ENCODE results near the gene TRAF3.
"Not testable (repeated sequence)": the region's sequence is repeated elsewhere in the genome, so short reads cannot be mapped to it uniquely, and the experiment has no call there.

The TRAF3 gene

GRCh38 chr14:102892651-102893050 lies 115.4 kb downstream of the TRAF3 start:
- no peak for TF ChIP-seq EZH2 (IDR thresholded peaks at IDR 0.05; ENCODE audit: borderline replicate concordance, low read depth, low read length, severe bottlenecking)
- no peak for TF ChIP-seq CTCF (IDR thresholded peaks at IDR 0.05; ENCODE audit: borderline replicate concordance, extremely low read depth, low read length, poor library complexity, severe bottlenecking)
- DNase-seq = no peak
- H3K79me2 ChIP-seq (ENCODE audit: insufficient read depth, low read length) = no peaks in the 10 kb centered on the region
- no peak overlapping the region for H2AFZ ChIP-seq (ENCODE audit: low read depth, low read length)
- H3K4me3 ChIP-seq (ENCODE audit: low read depth in 1 of 2, low read length in 2 of 2) = no peak overlapping the region
- H3K27ac ChIP-seq (ENCODE audit: low read length) = no peak overlapping the region
- H4K20me1 ChIP-seq (ENCODE audit: insufficient read depth, low read length) = no peaks in the 10 kb centered on the region
- no peak overlapping the region for H3K9ac ChIP-seq (ENCODE audit: low read depth, low read length)
- H3K36me3 ChIP-seq (ENCODE audit: insufficient read depth, low read length) = peaks cover 71% of the 10 kb centered on the region
- no peak overlapping the region for H3K4me2 ChIP-seq (ENCODE audit: insufficient read depth, low read length)
- no peaks in the 10 kb centered on the region for H3K4me1 ChIP-seq (ENCODE audit: insufficient read depth, low read length)
- no peaks in the 10 kb centered on the region for H3K9me3 ChIP-seq (ENCODE audit: insufficient read depth, low read length, severe bottlenecking)
- H3K27me3 ChIP-seq (ENCODE audit: insufficient read depth, low read length, poor library complexity) = no peaks in the 10 kb centered on the region
- ATAC-seq (ENCODE audit: insufficient read depth, low read depth) = no peak

GRCh38 chr14:102893452-102893851 lies 116.2 kb downstream of the TRAF3 start:
- Histone ChIP-seq H3K4me3 (ENCODE audit: low read depth in 1 of 2, low read length in 2 of 2) (no peak overlapping the region), H3K27ac (ENCODE audit: low read length) (no peak overlapping the region), H3K79me2 (ENCODE audit: insufficient read depth, low read length) (no peaks in the 10 kb centered on the region), H3K27me3 (ENCODE audit: insufficient read depth, low read length, poor library complexity) (no peaks in the 10 kb centered on the region), H3K9ac (ENCODE audit: low read depth, low read length) (no peak overlapping the region), H4K20me1 (ENCODE audit: insufficient read depth, low read length) (no peaks in the 10 kb centered on the region), H3K4me1 (ENCODE audit: insufficient read depth, low read length) (no peaks in the 10 kb centered on the region), H3K36me3 (ENCODE audit: insufficient read depth, low read length) (peaks cover 68% of the 10 kb centered on the region), H3K4me2 (ENCODE audit: insufficient read depth, low read length) (no peak overlapping the region), H2AFZ (ENCODE audit: low read depth, low read length) (no peak overlapping the region), H3K9me3 (ENCODE audit: insufficient read depth, low read length, severe bottlenecking) (no peaks in the 10 kb centered on the region)
- no peak for DNase-seq
- no peak for ATAC-seq (ENCODE audit: insufficient read depth, low read depth)
- no peak for TF ChIP-seq CTCF (IDR thresholded peaks at IDR 0.05; ENCODE audit: borderline replicate concordance, extremely low read depth, low read length, poor library complexity, severe bottlenecking)
- no peak for TF ChIP-seq EZH2 (IDR thresholded peaks at IDR 0.05; ENCODE audit: borderline replicate concordance, low read depth, low read length, severe bottlenecking)

GRCh38 chr14:102896735-102897134 lies 119.5 kb downstream of the TRAF3 start:
- not testable (repeated sequence) for H3K79me2 ChIP-seq (ENCODE audit: insufficient read depth, low read length); H3K27ac ChIP-seq (ENCODE audit: low read length); H3K4me1 ChIP-seq (ENCODE audit: insufficient read depth, low read length); H3K27me3 ChIP-seq (ENCODE audit: insufficient read depth, low read length, poor library complexity); H2AFZ ChIP-seq (ENCODE audit: low read depth, low read length); H3K4me2 ChIP-seq (ENCODE audit: insufficient read depth, low read length); H3K9ac ChIP-seq (ENCODE audit: low read depth, low read length); H3K9me3 ChIP-seq (ENCODE audit: insufficient read depth, low read length, severe bottlenecking); H4K20me1 ChIP-seq (ENCODE audit: insufficient read depth, low read length); ATAC-seq (ENCODE audit: insufficient read depth, low read depth); H3K4me3 ChIP-seq (ENCODE audit: low read depth in 1 of 2, low read length in 2 of 2); DNase-seq
- H3K36me3 ChIP-seq (ENCODE audit: insufficient read depth, low read length) = peaks cover 64% of the 10 kb centered on the region

GRCh38 chr14:102897299-102898027 lies 120.2 kb downstream of the TRAF3 start:
- H2AFZ ChIP-seq (ENCODE audit: low read depth, low read length) = no peak overlapping the region
- TF ChIP-seq EZH2 (IDR thresholded peaks at IDR 0.05; ENCODE audit: borderline replicate concordance, low read depth, low read length, severe bottlenecking) = no peak
- TF ChIP-seq CTCF (IDR thresholded peaks at IDR 0.05; ENCODE audit: borderline replicate concordance, extremely low read depth, low read length, poor library complexity, severe bottlenecking) = no peak
- peak overlapping the region; percentile 27; the same call in 1 of the 2 replicates for H3K27ac ChIP-seq (ENCODE audit: low read length)
- no peaks in the 10 kb centered on the region for H4K20me1 ChIP-seq (ENCODE audit: insufficient read depth, low read length)
- no peak overlapping the region for H3K4me2 ChIP-seq (ENCODE audit: insufficient read depth, low read length)
- no peaks in the 10 kb centered on the region for H3K27me3 ChIP-seq (ENCODE audit: insufficient read depth, low read length, poor library complexity)
- no peak overlapping the region for H3K4me3 ChIP-seq (ENCODE audit: low read depth in 1 of 2, low read length in 2 of 2)
- peaks cover 65% of the 10 kb centered on the region for H3K36me3 ChIP-seq (ENCODE audit: insufficient read depth, low read length)
- DNase-seq (no peak), ATAC-seq (ENCODE audit: insufficient read depth, low read depth) (no peak)
- no peaks in the 10 kb centered on the region for H3K79me2 ChIP-seq (ENCODE audit: insufficient read depth, low read length)
- H3K9me3 ChIP-seq (ENCODE audit: insufficient read depth, low read length, severe bottlenecking) = no peaks in the 10 kb centered on the region
- H3K9ac ChIP-seq (ENCODE audit: low read depth, low read length) = no peak overlapping the region
- no peaks in the 10 kb centered on the region for H3K4me1 ChIP-seq (ENCODE audit: insufficient read depth, low read length)

Data from DND-41 (cell line).